HG02885 (cell line): ENCODE measurements around the gene PDK3.
A peak's percentile ranks its signal among the peaks of the same experiment; 100 is the strongest.

Experiments used
- ATAC-seq: cut with Tn5 transposase; IDR thresholded peaks from one replicate; pipeline ENCODE4 v1.9.1; 2021; ENCODE audit warnings: mild to moderate bottlenecking; ENCODE audit not compliant: unreplicated experiment, poor library complexity

Gene PDK3

GRCh38 chrX:24542756-24543155 is 77.7 kb downstream of the PDK3 start:
- ATAC-seq: no peak

- ATAC-seq: no peak
Observed at GRCh38 chrX:24547961-24548360, 82.9 kb downstream of the PDK3 start.

GRCh38 chrX:24550166-24550565 is 85.1 kb downstream of the PDK3 start:
- no peak for ATAC-seq

DNA sequence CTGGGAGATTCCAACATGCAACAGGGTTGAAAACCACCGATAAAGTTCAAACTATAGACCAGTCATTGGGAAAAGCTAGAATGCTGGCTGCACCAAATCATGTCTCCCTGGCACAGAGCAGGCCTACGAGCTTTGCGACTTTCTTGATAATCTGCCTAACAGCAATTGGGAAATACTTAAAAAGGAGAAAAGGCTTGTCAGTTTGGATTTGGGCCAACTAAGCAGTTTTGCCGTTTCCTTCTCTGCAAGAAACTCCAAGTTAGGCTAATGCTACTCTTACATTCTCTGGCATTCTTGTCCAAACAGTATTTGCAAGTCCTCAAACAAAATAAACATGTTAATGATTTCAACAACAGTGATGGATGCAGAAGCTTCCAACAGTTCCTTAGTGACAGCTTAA is 87.9 kb downstream of the PDK3 start:
- ATAC-seq: no peak

DNA sequence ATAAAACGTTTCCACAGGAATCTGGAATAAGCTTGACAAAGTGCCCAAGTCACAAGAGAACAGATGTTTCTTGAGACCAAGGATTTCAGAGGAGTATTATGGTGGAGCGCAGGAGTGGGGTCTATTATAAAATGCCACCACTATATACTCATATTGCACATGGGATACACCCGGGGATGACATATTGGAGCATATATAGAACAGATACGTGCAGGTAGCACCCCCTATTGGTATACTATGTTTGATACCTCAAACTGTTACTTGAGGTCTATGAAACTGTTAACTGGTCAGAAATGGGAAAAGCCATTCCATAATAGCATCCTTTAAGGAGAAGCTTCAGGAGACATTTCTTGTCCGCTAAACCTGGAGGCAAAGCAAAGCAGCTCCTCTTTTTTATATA is 96.0 kb downstream of the PDK3 start:
- ATAC-seq: peak; percentile 61

- ATAC-seq: no peak
Observed at GRCh38 chrX:24563291-24564010, 98.4 kb downstream of the PDK3 start.

GRCh38 chrX:24566240-24566639 is 101.2 kb downstream of the PDK3 start:
- ATAC-seq: no peak

DNA sequence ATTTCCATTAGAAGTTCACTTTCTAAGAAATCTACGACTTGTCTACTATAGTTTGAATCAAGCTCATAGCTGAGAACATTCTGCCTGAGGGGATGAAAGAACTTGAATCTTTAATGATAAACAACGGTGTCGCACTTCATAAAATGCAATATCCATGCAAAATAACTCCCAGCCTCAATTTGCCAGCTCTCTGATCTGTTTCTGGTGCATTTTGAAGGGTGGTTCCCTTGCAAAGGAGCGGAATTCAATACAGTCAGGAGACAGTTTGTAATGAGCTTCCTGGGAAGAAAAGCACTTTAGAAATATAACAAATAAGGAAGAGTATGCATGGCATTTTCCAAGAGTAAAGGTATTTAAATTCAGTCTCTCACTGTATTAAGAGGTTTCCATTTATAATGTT is 102.1 kb downstream of the PDK3 start:
- ATAC-seq: no peak

- ATAC-seq: no peak
Observed at GRCh38 chrX:24574743-24575142, 109.7 kb downstream of the PDK3 start.

GRCh38 chrX:24575496-24575895 is 110.4 kb downstream of the PDK3 start:
- ATAC-seq: no peak

- no peak for ATAC-seq
Observed at GRCh38 chrX:24577091-24577490, 112.0 kb downstream of the PDK3 start.
